Measurements from ENCODE around the gene DUS1L. TPM values are rescaled to one million over a fixed set of nuclear protein-coding genes. Genes with fewer than 3 reads are reported as not detected.

DUS1L gene
- total RNA-seq, 4 donors from 2014 or later: 30.2 to 70.6 (median 46.5) TPM

- intact Hi-C loops (cut with DNase I; ENCODE audit: low total_unique reads): no loop called here
- Histone ChIP-seq H3K36me3 (no peaks in the 10 kb centered on the region), H3K27me3 (no peaks in the 10 kb centered on the region), H3K4me1 (no peaks in the 10 kb centered on the region), H3K4me3 (no peak overlapping the region), H3K9me3 (no peaks in the 10 kb centered on the region), H3K27ac (no peak overlapping the region)
- DNase-seq: no peak
- TF ChIP-seq POLR2A (IDR thresholded peaks at IDR 0.05): no peak
- TF ChIP-seq CTCF (IDR thresholded peaks at IDR 0.05): no peak
These were observed 25.1 kb upstream of the DUS1L start for GRCh38 chr17:82090549-82091263.

- no peak overlapping the region for H3K4me3 ChIP-seq
- H3K27ac ChIP-seq: no peak overlapping the region
- DNase-seq: no peak
- intact Hi-C loops (cut with DNase I; ENCODE audit: low total_unique reads): no loop called here
- H3K27me3 ChIP-seq: no peaks in the 10 kb centered on the region
- H3K4me1 ChIP-seq: no peaks in the 10 kb centered on the region
- H3K9me3 ChIP-seq: no peaks in the 10 kb centered on the region
- TF ChIP-seq CTCF (IDR thresholded peaks at IDR 0.05) (no peak), POLR2A (IDR thresholded peaks at IDR 0.05) (no peak)
- H3K36me3 ChIP-seq: no peaks in the 10 kb centered on the region
These were observed 24.3 kb upstream of the DUS1L start for GRCh38 chr17:82089723-82090548.

- H3K9me3 ChIP-seq: no peaks in the 10 kb centered on the region
- TF ChIP-seq CTCF (IDR thresholded peaks at IDR 0.05): no peak
- TF ChIP-seq POLR2A (IDR thresholded peaks at IDR 0.05): no peak
- H3K36me3 ChIP-seq: no peaks in the 10 kb centered on the region
- intact Hi-C loops (cut with DNase I; ENCODE audit: low total_unique reads): no loop called here
- no peak for DNase-seq
- no peak overlapping the region for H3K4me3 ChIP-seq
- no peak overlapping the region for H3K27ac ChIP-seq
- H3K27me3 ChIP-seq: no peaks in the 10 kb centered on the region
- H3K4me1 ChIP-seq: no peaks in the 10 kb centered on the region
These were observed 23.5 kb upstream of the DUS1L start for GRCh38 chr17:82088838-82089722.

GRCh38 chr17:82087961-82088837 is 22.6 kb upstream of the DUS1L start:
- no peaks in the 10 kb centered on the region for H3K36me3 ChIP-seq
- no peak for DNase-seq
- H3K27ac ChIP-seq: no peak overlapping the region
- H3K4me1 ChIP-seq: no peaks in the 10 kb centered on the region
- intact Hi-C loops (cut with DNase I; ENCODE audit: low total_unique reads): no loop called here
- no peaks in the 10 kb centered on the region for H3K27me3 ChIP-seq
- no peak overlapping the region for H3K4me3 ChIP-seq
- no peak for TF ChIP-seq POLR2A (IDR thresholded peaks at IDR 0.05)
- no peak for TF ChIP-seq CTCF (IDR thresholded peaks at IDR 0.05)
- no peaks in the 10 kb centered on the region for H3K9me3 ChIP-seq

Data from uterus (tissue), 4 donors.